Endothelial cell of umbilical vein (primary cell): Measurements from ENCODE around the gene BSND.

Source experiments
- EZH2 ChIP-seq: IDR thresholded peaks from 2 replicates; pipeline ENCODE4 v1.6.1; 2012; ENCODE audit warnings: borderline replicate concordance, low read depth, mild to moderate bottlenecking, moderate library complexity, low read length, inconsistent platforms; ENCODE audit not compliant: severe bottlenecking
- POLR2A ChIP-seq: IDR thresholded peaks from 2 replicates; pipeline ENCODE4 v1.6.1; 2012; ENCODE audit warnings: low read depth, mild to moderate bottlenecking, control low read depth, low read length
- POLR2AphosphoS5 ChIP-seq: IDR thresholded peaks from 2 replicates; pipeline ENCODE4 v1.6.1; 2012; ENCODE audit warnings: low read depth, mild to moderate bottlenecking, control low read depth, low read length, moderate library complexity; ENCODE audit not compliant: insufficient read depth
- TF ChIP-seq, protein P1 (sequence below), 2 donors: IDR thresholded peaks; 1 replicate in 1 of 2; 2 replicates in 1 of 2; pipeline ENCODE4 v1.5.1; 2011; ENCODE audit warnings: low read length in 2 of 2, mild to moderate bottlenecking in 2 of 2, moderate library complexity in 2 of 2, control low read depth in 1 of 2, inconsistent platforms in 1 of 2, low read depth in 1 of 2; ENCODE audit not compliant: insufficient read depth in 1 of 2; ENCODE audit errors: extremely low read depth in 1 of 2
- TF ChIP-seq, protein P2 (sequence below): IDR thresholded peaks from 2 replicates; pipeline ENCODE4 v1.6.1; 2011; ENCODE audit not compliant: insufficient read depth, insufficient read length

DNA sequence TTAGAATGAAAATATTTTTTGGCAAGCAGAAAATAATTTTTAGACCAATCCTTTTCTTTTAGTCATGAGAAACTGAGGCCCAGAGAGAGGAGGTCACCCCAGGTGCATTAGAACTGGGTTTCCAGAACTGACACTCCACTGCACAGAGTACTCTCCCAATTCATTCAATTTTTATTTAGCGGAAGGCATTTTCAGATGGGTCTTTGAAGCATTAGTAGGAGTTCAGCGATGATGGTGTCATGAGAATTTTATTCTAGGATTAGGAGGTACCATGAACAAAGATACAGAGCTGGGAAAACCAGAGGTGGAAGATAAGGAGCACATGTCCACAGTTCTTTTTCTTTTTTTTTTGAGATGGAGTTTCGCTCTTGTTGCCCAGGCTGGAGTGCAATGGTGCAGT lies 42.9 kb downstream of the BSND start:
- TF ChIP-seq, protein P1, sequence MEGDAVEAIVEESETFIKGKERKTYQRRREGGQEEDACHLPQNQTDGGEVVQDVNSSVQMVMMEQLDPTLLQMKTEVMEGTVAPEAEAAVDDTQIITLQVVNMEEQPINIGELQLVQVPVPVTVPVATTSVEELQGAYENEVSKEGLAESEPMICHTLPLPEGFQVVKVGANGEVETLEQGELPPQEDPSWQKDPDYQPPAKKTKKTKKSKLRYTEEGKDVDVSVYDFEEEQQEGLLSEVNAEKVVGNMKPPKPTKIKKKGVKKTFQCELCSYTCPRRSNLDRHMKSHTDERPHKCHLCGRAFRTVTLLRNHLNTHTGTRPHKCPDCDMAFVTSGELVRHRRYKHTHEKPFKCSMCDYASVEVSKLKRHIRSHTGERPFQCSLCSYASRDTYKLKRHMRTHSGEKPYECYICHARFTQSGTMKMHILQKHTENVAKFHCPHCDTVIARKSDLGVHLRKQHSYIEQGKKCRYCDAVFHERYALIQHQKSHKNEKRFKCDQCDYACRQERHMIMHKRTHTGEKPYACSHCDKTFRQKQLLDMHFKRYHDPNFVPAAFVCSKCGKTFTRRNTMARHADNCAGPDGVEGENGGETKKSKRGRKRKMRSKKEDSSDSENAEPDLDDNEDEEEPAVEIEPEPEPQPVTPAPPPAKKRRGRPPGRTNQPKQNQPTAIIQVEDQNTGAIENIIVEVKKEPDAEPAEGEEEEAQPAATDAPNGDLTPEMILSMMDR (IDR thresholded peaks at IDR 0.05; ENCODE audit: extremely low read depth in 1 of 2, insufficient read depth in 1 of 2, low read depth in 1 of 2, low read length in 2 of 2): no peak
- no peak for TF ChIP-seq POLR2AphosphoS5
- no peak for TF ChIP-seq EZH2
- no peak for TF ChIP-seq POLR2A
- TF ChIP-seq, protein P2, sequence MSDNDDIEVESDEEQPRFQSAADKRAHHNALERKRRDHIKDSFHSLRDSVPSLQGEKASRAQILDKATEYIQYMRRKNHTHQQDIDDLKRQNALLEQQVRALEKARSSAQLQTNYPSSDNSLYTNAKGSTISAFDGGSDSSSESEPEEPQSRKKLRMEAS: no peak
